SK-N-SH (cell line): Measurements from ENCODE around the gene CNTNAP2. TPM values are rescaled to one million over a fixed set of nuclear protein-coding genes. Genes with fewer than 3 reads are reported as not detected.
A peak's percentile ranks its signal among the peaks of the same experiment; 100 is the strongest.

ENCODE experiments used
- CTCF ChIA-PET: fragments of 300-600, 350-600 bp; formaldehyde crosslinking; extraction: SDS; loops from one replicate; lab custom pipeline; 2021; lab: Yijun Ruan, JAX
- POLR2A ChIA-PET: fragments of 350-600 bp; sonication (Branson Sonifier 250); formaldehyde crosslinking; extraction: SDS; loops from one replicate; lab custom pipeline; 2020; ENCODE audit warnings: antibody characterized with exemption, inconsistent platforms; lab: Yijun Ruan, JAX
- DNase-seq: peaks from one replicate; pipeline ENCODE4 v3.0.0; 2012
- H2AFZ ChIP-seq: fragments of 200-600 bp; sonication (generic); 2 replicates; pipeline ENCODE4 v1.8.1; 2016; ENCODE audit warnings: antibody characterized with exemption, mild to moderate bottlenecking, low read depth
- H3F3A ChIP-seq: fragments of 200-600 bp; sonication (generic); replicated peaks from 2 replicates; pipeline ENCODE3; 2016; ENCODE audit warnings: antibody characterized with exemption, mild to moderate bottlenecking; ENCODE audit not compliant: insufficient read depth
- H3K27ac ChIP-seq, 2 experiments: fragments of 200-500 bp in 1 of 2; fragments of 200-600 bp in 1 of 2; sonication (Bioruptor generic) in 1 of 2; sonication (generic), shearing (Covaris generic) in 1 of 2; 2 replicates each; pipeline versions ENCODE4 v1.5.1 to v1.6.1; 2014 to 2016; ENCODE audit warnings: low read depth in 2 of 2, inconsistent platforms in 1 of 2, low read length in 1 of 2, mild to moderate bottlenecking in 1 of 2, mixed read lengths in 1 of 2
- H3K27me3 ChIP-seq: fragments of 200-600 bp; sonication (generic), shearing (Covaris generic); 2 replicates; pipeline ENCODE4 v1.6.1; 2016; ENCODE audit warnings: mixed run types; ENCODE audit not compliant: insufficient read depth
- H3K36me3 ChIP-seq, 2 experiments: fragments of 200-500 bp in 1 of 2; fragments of 200-600 bp in 1 of 2; sonication (Bioruptor generic) in 1 of 2; sonication (generic) in 1 of 2; replicated peaks in 1 of 2; 2 replicates each; pipeline versions ENCODE3 to v1.5.1; 2014 to 2016; ENCODE audit warnings: low read length in 1 of 2, mild to moderate bottlenecking in 1 of 2; ENCODE audit not compliant: insufficient read depth in 2 of 2, control insufficient read depth in 1 of 2
- H3K4me1 ChIP-seq, 2 experiments: fragments of 200-500 bp in 1 of 2; fragments of 200-600 bp in 1 of 2; sonication (Bioruptor generic) in 1 of 2; sonication (generic), shearing (Covaris generic) in 1 of 2; 2 replicates each; pipeline versions ENCODE4 v1.5.1 to v1.6.1; 2014 to 2016; ENCODE audit warnings: low read depth in 1 of 2, low read length in 1 of 2, mixed run types in 1 of 2; ENCODE audit not compliant: insufficient read depth in 2 of 2, control insufficient read depth in 1 of 2
- H3K4me2 ChIP-seq: fragments of 200-600 bp; sonication (generic), shearing (Covaris generic); 2 replicates; pipeline ENCODE4 v1.6.1; 2017; ENCODE audit warnings: mixed run types
- H3K4me3 ChIP-seq, 2 experiments: fragments of 200-500 bp in 1 of 2; fragments of 200-600 bp in 1 of 2; sonication (Bioruptor generic) in 1 of 2; sonication (generic), shearing (Covaris generic) in 1 of 2; 2 replicates each; pipeline versions ENCODE4 v1.5.1 to v1.8.1; 2014 to 2016; ENCODE audit warnings: low read depth in 2 of 2, inconsistent platforms in 1 of 2, low read length in 1 of 2, mild to moderate bottlenecking in 1 of 2, mixed read lengths in 1 of 2, moderate library complexity in 1 of 2
- H3K79me2 ChIP-seq: fragments of 200-600 bp; sonication (generic); 2 replicates; pipeline ENCODE4 v1.8.1; 2017; ENCODE audit warnings: mild to moderate bottlenecking; ENCODE audit not compliant: insufficient read depth
- H3K9ac ChIP-seq: fragments of 200-600 bp; sonication (generic); 2 replicates; pipeline ENCODE4 v1.6.1; 2017; ENCODE audit warnings: mixed run types
- H3K9me2 ChIP-seq: fragments of 200-600 bp; sonication (generic); 2 replicates; pipeline ENCODE4 v1.6.1; 2017; ENCODE audit warnings: mixed run types
- H3K9me3 ChIP-seq: fragments of 200-600 bp; sonication (generic); 2 replicates; pipeline ENCODE4 v1.6.1; 2017; ENCODE audit warnings: mixed run types, mild to moderate bottlenecking, moderate library complexity
- H4K20me1 ChIP-seq: fragments of 200-600 bp; sonication (generic); 2 replicates; pipeline ENCODE4 v1.6.1; 2017; ENCODE audit warnings: mild to moderate bottlenecking, mixed run types; ENCODE audit not compliant: insufficient read depth
- CTCF ChIP-seq: fragments of 200-600 bp; sonication (generic); IDR thresholded peaks from 2 replicates; pipeline ENCODE4 v1.6.1; 2017; ENCODE audit warnings: antibody characterized with exemption, mild to moderate bottlenecking, moderate library complexity
- EP300 ChIP-seq, 2 experiments: IDR thresholded peaks; 2 replicates each; pipeline versions ENCODE4 v1.4.0 to v1.6.1; 2012; ENCODE audit warnings: borderline replicate concordance in 1 of 2, low read depth in 1 of 2, low read length in 1 of 2
- FOXM1 ChIP-seq: IDR thresholded peaks from 2 replicates; pipeline ENCODE4 v1.4.0; 2012; ENCODE audit warnings: low read depth, mild to moderate bottlenecking
- GATA2 ChIP-seq: sonication (generic); formaldehyde crosslinking; IDR thresholded peaks from 2 replicates; pipeline ENCODE4 v1.5.0; 2020; ENCODE audit warnings: mild to moderate bottlenecking, missing genetic modification reagents
- NFIC ChIP-seq: IDR thresholded peaks from 2 replicates; pipeline ENCODE4 v1.4.0; 2012; ENCODE audit warnings: borderline replicate concordance
- PBX3 ChIP-seq: IDR thresholded peaks from 2 replicates; pipeline ENCODE4; 2012
- RAD21 ChIP-seq: IDR thresholded peaks from 2 replicates; pipeline ENCODE4 v1.6.1; 2012; ENCODE audit warnings: mild to moderate bottlenecking, low read length
- RCOR1 ChIP-seq: fragments of 150-350 bp; IDR thresholded peaks from 2 replicates; pipeline ENCODE4 v1.6.1; 2017; ENCODE audit warnings: antibody characterized with exemption, low read length
- TCF12 ChIP-seq: IDR thresholded peaks from 2 replicates; pipeline ENCODE4 v1.4.0; 2012
- TEAD4 ChIP-seq: IDR thresholded peaks from 2 replicates; pipeline ENCODE4 v1.4.0; 2012; ENCODE audit warnings: mild to moderate bottlenecking, borderline replicate concordance; ENCODE audit not compliant: insufficient read depth
- WGBS: methylation state at CpG from one replicate; pipeline ENCODE4 v1.1.6; 2017; ENCODE audit warnings: low lambda C conversion rate; 5-methylcytosine and 5-hydroxymethylcytosine counted together
- polyA plus RNA-seq, 3 experiments: library from polyadenylated mRNA; depleted of rRNA; stranded (reverse); fragments of >200 nt; gene quantifications; 2 replicates each; pipeline ENCODE4 v1.2.3, GENCODE V29; 2012

CNTNAP2 gene
- polyA plus RNA-seq, 1 of the 3 experiments (the other 2 are of a cell fraction) = 3.4 TPM

DNA sequence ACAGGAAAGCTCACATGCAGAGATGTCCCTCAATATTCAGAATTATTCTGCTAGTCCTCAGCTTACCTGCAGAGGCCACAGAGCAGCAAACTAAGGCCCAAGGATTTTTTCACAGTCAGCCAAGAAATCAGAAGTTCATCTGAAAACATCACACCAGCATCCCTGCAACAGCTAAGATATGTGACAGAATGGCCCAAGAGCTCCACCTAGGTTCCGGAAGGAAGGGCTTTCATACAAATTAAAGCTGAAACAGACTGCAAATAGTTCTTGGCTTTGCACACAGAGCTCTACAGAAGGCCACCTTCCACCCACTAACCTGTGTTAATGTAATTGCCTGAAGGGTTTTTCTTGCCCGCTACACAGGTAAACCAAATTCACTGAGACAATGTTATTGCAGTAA is 2035.2 kb downstream of the CNTNAP2 start:
- no peaks in the 10 kb centered on the region for H4K20me1 ChIP-seq
- TF ChIP-seq CTCF (peak; percentile 11; the same call in 1 of the 2 replicates), GATA2 (no peak), RAD21 (no peak), TEAD4 (no peak)
- H3K9me2 ChIP-seq = no peaks in the 10 kb centered on the region
- H2AFZ ChIP-seq = no peak overlapping the region
- WGBS = 68% methylated on average over 2 of the region's 2 CpGs
- peaks cover 20% of the 10 kb centered on the region for H3F3A ChIP-seq
- no peaks in the 10 kb centered on the region for H3K27me3 ChIP-seq
- no peak overlapping the region for H3K4me2 ChIP-seq
- no peak overlapping the region for H3K4me3 ChIP-seq
- ChIA-PET POLR2A (no interaction called here), CTCF (interaction anchor here (1.0 to 4.1 kb wide), 2 partner anchors 9 to 720 kb away, joined by 4 to 34 read pairs; no protein-coding TSS in a partner anchor)
- H3K9me3 ChIP-seq = 0 out of 2 replicates have a peak, but pooled peaks cover 4% of the 10 kb centered on the region
- DNase-seq = no peak
- H3K9ac ChIP-seq = no peak overlapping the region
- no peak overlapping the region for H3K27ac ChIP-seq
- H3K36me3 ChIP-seq = no peaks in the 10 kb centered on the region
- H3K4me1 ChIP-seq = peaks cover 7 to 28% of the 10 kb centered on the region in 2 experiments; a peak in 2 of 4 replicates
- H3K79me2 ChIP-seq = no peaks in the 10 kb centered on the region

DNA sequence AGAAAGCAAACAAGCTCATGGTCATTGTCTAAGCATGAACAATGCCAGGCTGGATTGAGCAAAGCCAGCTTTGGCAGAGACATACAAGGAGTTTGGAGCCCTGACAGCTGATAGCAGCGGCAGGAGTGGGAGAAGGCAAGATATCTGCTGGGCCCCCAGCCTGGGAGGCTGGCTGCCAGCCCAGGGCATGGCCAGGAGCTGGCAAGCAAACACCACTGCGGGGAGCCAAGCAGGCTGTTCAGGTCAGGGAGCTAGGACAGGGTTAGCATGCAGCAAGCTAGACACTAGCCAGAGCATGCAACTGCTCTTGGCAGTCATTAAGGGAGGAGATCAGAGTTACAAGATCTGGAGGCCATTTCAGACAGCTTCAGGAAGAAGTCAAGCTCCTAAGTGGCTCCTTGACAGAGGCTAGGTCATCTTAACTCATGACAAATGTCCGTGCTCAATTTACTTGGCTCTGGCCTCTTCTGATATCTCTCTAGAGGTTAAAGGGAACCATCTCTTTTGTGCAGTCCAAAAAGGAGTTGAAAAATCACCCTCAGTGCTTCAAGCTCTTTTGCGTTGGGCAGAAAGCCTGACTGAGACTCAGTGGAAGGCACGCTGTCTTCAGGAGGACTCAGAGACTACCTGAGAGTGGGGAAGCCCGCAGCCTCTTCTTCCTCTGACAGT is 2037.1 kb downstream of the CNTNAP2 start:
- POLR2A ChIA-PET = no interaction called here
- Histone ChIP-seq H3K4me2 (peak overlapping the region; percentile 23; the same call in 1 of the 2 replicates), H3K4me1 (peaks cover 7 to 28% of the 10 kb centered on the region in 2 experiments; a peak in 2 of 4 replicates)

More for the DNA sequence above, 2037.1 kb downstream of the CNTNAP2 start:
- no peaks in the 10 kb centered on the region for H3K79me2 ChIP-seq
- CTCF ChIA-PET = interaction anchor here (0.6 to 4.1 kb wide), 10 partner anchors 9 to 721 kb away, joined by 3 to 34 read pairs (median 4); no protein-coding TSS in a partner anchor
- H3K36me3 ChIP-seq = no peaks in the 10 kb centered on the region
- TF ChIP-seq PBX3 (no peak), TCF12 (0 out of 2 replicates have a peak, but pooled peaks have one; percentile 34), FOXM1 (no peak), NFIC (peak; percentile 56; the same call in 1 of the 2 replicates), RCOR1 (0 out of 2 replicates have a peak, but pooled peaks have one; percentile 23), EP300 (IDR thresholded peaks at IDR 0.05; ENCODE audit: borderline replicate concordance in 1 of 2, low read depth in 1 of 2, low read length in 1 of 2) (peak; percentile 11 to 26; a peak in 2 of 4 replicates)
- H2AFZ ChIP-seq = no peak overlapping the region
- peak overlapping the region; percentile 16; the same call in 1 of the 2 replicates for H3K9ac ChIP-seq
- H3F3A ChIP-seq = peaks cover 24% of the 10 kb centered on the region
- H3K27me3 ChIP-seq = no peaks in the 10 kb centered on the region
- H3K9me3 ChIP-seq = 0 out of 2 replicates have a peak, but pooled peaks cover 4% of the 10 kb centered on the region
- no peaks in the 10 kb centered on the region for H4K20me1 ChIP-seq
- no peaks in the 10 kb centered on the region for H3K9me2 ChIP-seq
- H3K4me3 ChIP-seq = no peak overlapping the region
- peak overlapping the region in 1 of 2 experiments; percentile 90; a peak in 2 of 4 replicates for H3K27ac ChIP-seq
- 34% methylated on average over 5 of the region's 6 CpGs for WGBS
- peak; percentile 48 for DNase-seq
